H1 (cell line): ENCODE data around the gene MYF5. TPM values are rescaled to one million over a fixed set of nuclear protein-coding genes. Genes with fewer than 3 reads are reported as not detected.

Source experiments
- CTCF ChIA-PET: fragments of 300-600 bp; sonication (Branson Sonifier 250); formaldehyde crosslinking; loops from one replicate; lab custom pipeline; 2021; ENCODE audit not compliant: partially characterized antibody; lab: Charles Lee
- POLR2A ChIA-PET: fragments of 300-600 bp; sonication (Branson Sonifier 250); formaldehyde crosslinking; loops from one replicate; lab custom pipeline; 2021; ENCODE audit warnings: inconsistent platforms; ENCODE audit not compliant: partially characterized antibody; lab: Charles Lee
- DNase-seq, 2 experiments: peaks; one replicate each; pipeline versions ENCODE4 v3.0.0 to v3.0.0-alpha.2; 2010 to 2022; ENCODE audit warnings: low spot score in 2 of 2, low read depth in 1 of 2, mixed read lengths in 1 of 2
- FAIRE-seq: peaks from 2 replicates; lab custom pipeline; 2011; peaks lifted over from hg19 to GRCh38; lab: Jason Lieb, UNC
- H2AFZ ChIP-seq: 2 replicates; pipeline ENCODE4 v1.8.1; 2012; ENCODE audit warnings: low read length, inconsistent platforms
- H2AK5ac ChIP-seq: 2 replicates; pipeline ENCODE4 v1.6.1; 2013; ENCODE audit warnings: low read depth, low read length
- H2BK120ac ChIP-seq: replicated peaks from 2 replicates; pipeline ENCODE3; 2013; ENCODE audit warnings: low read depth, low read length, inconsistent platforms
- H2BK12ac ChIP-seq: 2 replicates; pipeline ENCODE4 v1.6.1; 2013; ENCODE audit warnings: low read depth, low read length
- H2BK15ac ChIP-seq: 2 replicates; pipeline ENCODE4 v1.6.1; 2013; ENCODE audit warnings: low read length
- H2BK20ac ChIP-seq: 2 replicates; pipeline ENCODE4 v1.6.1; 2013; ENCODE audit warnings: low read length
- H2BK5ac ChIP-seq: 2 replicates; pipeline ENCODE4 v1.6.1; 2013; ENCODE audit warnings: low read depth, low read length
- H3K14ac ChIP-seq: 2 replicates; pipeline ENCODE4 v1.6.1; 2013; ENCODE audit warnings: inconsistent platforms; ENCODE audit not compliant: insufficient read length
- H3K18ac ChIP-seq: 2 replicates; pipeline ENCODE4 v1.6.1; 2013; ENCODE audit warnings: low read length; ENCODE audit errors: extremely low read depth
- H3K23ac ChIP-seq: 2 replicates; pipeline ENCODE4 v1.6.1; 2013; ENCODE audit warnings: inconsistent platforms; ENCODE audit not compliant: insufficient read length
- H3K23me2 ChIP-seq: 2 replicates; pipeline ENCODE4 v1.6.1; 2013; ENCODE audit warnings: low read depth, low read length
- H3K27ac ChIP-seq: 2 replicates; pipeline ENCODE4 v1.6.1; 2011; ENCODE audit warnings: low read depth, low read length, inconsistent platforms
- H3K27me3 ChIP-seq, 4 experiments: replicated peaks in 1 of 4; 1 replicate in 1 of 4; 2 replicates in 3 of 4; pipeline versions ENCODE4 v1.6.1 to v1.8.1; 2011 to 2013; ENCODE audit warnings: low read length in 3 of 4, mild to moderate bottlenecking in 3 of 4, inconsistent platforms in 2 of 4, mixed read lengths in 2 of 4, moderate library complexity in 1 of 4; ENCODE audit not compliant: control insufficient read depth in 3 of 4, insufficient read depth in 3 of 4; ENCODE audit errors: extremely low read depth in 1 of 4
- H3K36me3 ChIP-seq, 4 experiments: 2 replicates each; pipeline versions ENCODE4 v1.6.1 to v1.8.1; 2011 to 2013; ENCODE audit warnings: mild to moderate bottlenecking in 4 of 4, low read length in 3 of 4, moderate library complexity in 2 of 4, control low read depth in 1 of 4, inconsistent platforms in 1 of 4; ENCODE audit not compliant: insufficient read depth in 4 of 4, control insufficient read depth in 2 of 4
- H3K4ac ChIP-seq: replicated peaks from 2 replicates; pipeline ENCODE3; 2013; ENCODE audit warnings: low read length, low read depth, mixed read lengths, inconsistent platforms; ENCODE audit not compliant: insufficient read length
- H3K4me1 ChIP-seq, 4 experiments: replicated peaks in 1 of 4; 1 replicate in 1 of 4; 2 replicates in 3 of 4; pipeline versions ENCODE4 v1.6.1 to v1.8.1; 2011 to 2013; ENCODE audit warnings: low read length in 3 of 4, inconsistent platforms in 2 of 4, mixed read lengths in 1 of 4; ENCODE audit not compliant: insufficient read depth in 4 of 4, control insufficient read depth in 3 of 4
- H3K4me2 ChIP-seq, 2 experiments: 2 replicates each; pipeline versions ENCODE4 v1.6.1 to v1.8.1; 2011 to 2013; ENCODE audit warnings: low read depth in 2 of 2, low read length in 2 of 2, control low read depth in 1 of 2, inconsistent platforms in 1 of 2, mild to moderate bottlenecking in 1 of 2; ENCODE audit not compliant: insufficient read depth in 1 of 2
- H3K4me3 ChIP-seq, 4 experiments: fragments of 200-600, 300-600 bp in 1 of 4; sonication (generic), shearing (Covaris generic), sonication (Bioruptor Twin) in 1 of 4; 2 replicates each; pipeline versions ENCODE4 v1.5.1 to v1.8.1; 2011 to 2016; ENCODE audit warnings: low read length in 4 of 4, low read depth in 3 of 4, control low read depth in 2 of 4, inconsistent platforms in 2 of 4, mild to moderate bottlenecking in 2 of 4, mixed read lengths in 1 of 4, moderate library complexity in 1 of 4; ENCODE audit not compliant: insufficient read depth in 2 of 4; ENCODE audit errors: extremely low read depth in 1 of 4
- H3K56ac ChIP-seq: replicated peaks from 2 replicates; pipeline ENCODE3; 2013; ENCODE audit warnings: low read depth, mild to moderate bottlenecking, mixed read lengths, low read length, inconsistent platforms; ENCODE audit not compliant: insufficient read length
- H3K79me1 ChIP-seq: 2 replicates; pipeline ENCODE4 v1.6.1; 2013; ENCODE audit warnings: low read depth, low read length, control low read depth
- H3K79me2 ChIP-seq, 2 experiments: 2 replicates each; pipeline versions ENCODE4 v1.6.1 to v1.8.1; 2012 to 2013; ENCODE audit warnings: low read length in 2 of 2, mild to moderate bottlenecking in 2 of 2, inconsistent platforms in 1 of 2; ENCODE audit not compliant: insufficient read depth in 2 of 2, control insufficient read depth in 1 of 2
- H3K9ac ChIP-seq, 4 experiments: replicated peaks in 1 of 4; 1 replicate in 1 of 4; 2 replicates in 3 of 4; pipeline versions ENCODE4 v1.6.1 to v1.8.1; 2011 to 2013; ENCODE audit warnings: low read depth in 3 of 4, low read length in 3 of 4, control low read depth in 2 of 4, mild to moderate bottlenecking in 2 of 4, moderate library complexity in 2 of 4, inconsistent platforms in 1 of 4; ENCODE audit errors: extremely low read depth in 1 of 4
- H3K9me3 ChIP-seq, 2 experiments: 2 replicates each; pipeline versions ENCODE4 v1.6.1 to v1.8.1; 2012 to 2013; ENCODE audit warnings: mild to moderate bottlenecking in 2 of 2, moderate library complexity in 2 of 2, control low read depth in 1 of 2, inconsistent platforms in 1 of 2, low read depth in 1 of 2, low read length in 1 of 2, mixed read lengths in 1 of 2; ENCODE audit not compliant: insufficient read depth in 2 of 2
- H4K20me1 ChIP-seq, 2 experiments: replicated peaks in 1 of 2; 2 replicates each; pipeline versions ENCODE3 to v1.8.1; 2011 to 2013; ENCODE audit warnings: inconsistent platforms in 2 of 2, low read length in 2 of 2, mild to moderate bottlenecking in 1 of 2; ENCODE audit not compliant: insufficient read depth in 2 of 2, control insufficient read depth in 1 of 2
- H4K5ac ChIP-seq: 2 replicates; pipeline ENCODE4 v1.6.1; 2013; ENCODE audit warnings: low read length, low read depth, mixed read lengths, inconsistent platforms; ENCODE audit not compliant: insufficient read length
- H4K8ac ChIP-seq: 2 replicates; pipeline ENCODE4 v1.8.0; 2013; ENCODE audit warnings: mild to moderate bottlenecking, moderate library complexity, low read length, inconsistent platforms; ENCODE audit not compliant: insufficient read depth; ENCODE audit errors: extremely low read depth
- H4K91ac ChIP-seq: replicated peaks from 2 replicates; pipeline ENCODE3; 2013; ENCODE audit warnings: low read length, mixed read lengths, inconsistent platforms; ENCODE audit not compliant: insufficient read length
- CHD1 ChIP-seq: IDR thresholded peaks from 2 replicates; pipeline ENCODE4 v1.6.1; 2012; ENCODE audit warnings: low read depth, low read length, improper control_type of control experiment
- CTBP2 ChIP-seq: IDR thresholded peaks from 2 replicates; pipeline ENCODE4 v1.7.0; 2011; ENCODE audit warnings: borderline replicate concordance, mild to moderate bottlenecking, moderate library complexity, mixed read lengths, low read length; ENCODE audit not compliant: insufficient read depth, insufficient read length
- FOSL1 ChIP-seq: IDR thresholded peaks from 2 replicates; pipeline ENCODE4 v1.6.1; 2011; ENCODE audit warnings: mild to moderate bottlenecking, low read depth, low read length, moderate library complexity; ENCODE audit not compliant: insufficient read depth
- RXRA ChIP-seq: IDR thresholded peaks from 2 replicates; pipeline ENCODE4 v1.6.1; 2011; ENCODE audit warnings: low read depth, mild to moderate bottlenecking, low read length, moderate library complexity; ENCODE audit not compliant: insufficient read depth
- SIX5 ChIP-seq: IDR thresholded peaks from 2 replicates; pipeline ENCODE4 v1.6.1; 2011; ENCODE audit warnings: mild to moderate bottlenecking, low read depth, low read length
- WGBS, 2 experiments: shearing (Covaris generic) in 1 of 2; methylation state at CpG; one replicate each; pipeline versions ENCODE4 v1.1.6 to v1.1.7; 2013 to 2015; ENCODE audit warnings: low lambda C conversion rate in 2 of 2, mixed read lengths in 2 of 2, inconsistent platforms in 1 of 2, low coverage in 1 of 2, missing lambda C conversion rate in 1 of 2; ENCODE audit not compliant: insufficient replicate concordance in 2 of 2, insufficient coverage in 1 of 2, insufficient read length in 1 of 2; ENCODE audit errors: extremely low coverage in 1 of 2, missing lambda C conversion rate in 1 of 2; 5-methylcytosine and 5-hydroxymethylcytosine counted together
- polyA plus RNA-seq, 7 experiments: library from polyadenylated mRNA; depleted of rRNA in 3 of 7; stranded (reverse) in 5 of 7; unstranded in 2 of 7; fragments of >200 nt in 5 of 7; fragments of 200-250 nt in 2 of 7; gene quantifications; 1 replicate in 5 of 7; 2 replicates in 1 of 7; 4 replicates in 1 of 7; pipeline versions ENCODE4 v1.2.1 to v1.2.3, GENCODE V29; 2011 to 2013; ENCODE audit warnings: missing spikeins in 2 of 7, mixed read lengths in 2 of 7
- total RNA-seq: library from RNA; stranded (reverse); fragmentation: NEBNext Ultra II Directional; extraction: Animal tissue kit (Norgen Biotek cat#: 25700); gene quantifications from 2 replicates; pipeline ENCODE4 v1.2.1, GENCODE V29; 2021
- TF ChIP-seq, protein P1 (sequence below): IDR thresholded peaks from 2 replicates; pipeline ENCODE4 v1.6.1; 2012; ENCODE audit warnings: inconsistent platforms

The MYF5 gene
- total and polyA plus RNA-seq, 2 of the 8 experiments (the other 6 are each of a cell fraction or from before 2014, with no cell fraction given), result 0.09 TPM; not detected in 1

DNA sequence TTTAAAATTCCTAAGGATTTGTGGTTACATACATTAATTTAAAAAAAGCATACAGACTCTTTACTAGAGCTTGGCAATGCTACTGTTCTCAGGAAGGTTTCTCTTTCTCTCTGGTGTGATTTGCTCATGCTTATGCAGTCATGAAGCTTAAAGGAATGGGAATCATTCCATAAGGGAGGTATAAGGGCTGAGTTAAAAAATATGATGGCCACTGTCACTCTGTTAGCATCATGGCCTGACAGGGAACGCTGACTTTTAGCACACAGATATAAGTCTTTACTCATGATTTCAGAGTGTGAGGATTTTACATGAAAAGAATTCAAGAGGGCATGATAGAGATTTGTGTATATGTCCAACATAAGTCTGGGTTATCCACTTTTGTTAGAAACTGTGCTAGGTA is 3.8 kb downstream of the MYF5 start:
- peaks cover 3 to 11% (median 7%) of the 10 kb centered on the region in 4 experiments; a peak in 6 of 7 replicates for H3K4me1 ChIP-seq
- H3K27ac ChIP-seq, result no peak overlapping the region
- peaks cover 2 to 8% (median 5%) of the 10 kb centered on the region in 4 experiments for H3K27me3 ChIP-seq
- no peak overlapping the region for H2AFZ ChIP-seq
- no peak overlapping the region for H2BK5ac ChIP-seq
- H2BK20ac ChIP-seq, result no peak overlapping the region
- H3K23ac ChIP-seq, result no peak overlapping the region
- CTCF ChIA-PET, result no interaction called here
- 65% methylated on average over 1 of the region's 1 CpG; no CpG with 5 or more reads in 1 of the 2 experiments for WGBS, 2 experiments
- H2AK5ac ChIP-seq, result no peak overlapping the region
- no peak overlapping the region for H3K9ac ChIP-seq
- H3K4ac ChIP-seq, result no peak overlapping the region
- no peak overlapping the region for H4K8ac ChIP-seq
- H3K56ac ChIP-seq, result no peak overlapping the region
- no peaks in the 10 kb centered on the region for H3K36me3 ChIP-seq
- FAIRE-seq (no peak), DNase-seq (no peak)
- no peak overlapping the region for H4K91ac ChIP-seq
- H2BK12ac ChIP-seq, result no peak overlapping the region
- H3K9me3 ChIP-seq, result no peaks in the 10 kb centered on the region; a peak in 1 of 4 replicates
- no peaks in the 10 kb centered on the region for H3K79me2 ChIP-seq
- H3K23me2 ChIP-seq, result no peaks in the 10 kb centered on the region
- no peak overlapping the region for H4K5ac ChIP-seq
- no peak overlapping the region for H3K18ac ChIP-seq
- POLR2A ChIA-PET, result no interaction called here
- H3K79me1 ChIP-seq, result no peaks in the 10 kb centered on the region
- no peak overlapping the region for H3K14ac ChIP-seq
- TF ChIP-seq, protein P1, sequence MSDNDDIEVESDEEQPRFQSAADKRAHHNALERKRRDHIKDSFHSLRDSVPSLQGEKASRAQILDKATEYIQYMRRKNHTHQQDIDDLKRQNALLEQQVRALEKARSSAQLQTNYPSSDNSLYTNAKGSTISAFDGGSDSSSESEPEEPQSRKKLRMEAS, result no peak
- no peak for TF ChIP-seq RXRA
- TF ChIP-seq CTBP2, result no peak
- TF ChIP-seq SIX5, result no peak
- TF ChIP-seq FOSL1, result no peak
- TF ChIP-seq CHD1, result no peak
- no peaks in the 10 kb centered on the region for H4K20me1 ChIP-seq
- no peak overlapping the region for H2BK15ac ChIP-seq
- H3K4me2 ChIP-seq, result no peak overlapping the region
- H3K4me3 ChIP-seq, result no peak overlapping the region
- H2BK120ac ChIP-seq, result no peak overlapping the region
